Activated CD4-positive, CD25-positive, alpha-beta regulatory T cell treated with anti-CD3 and anti-CD28 coated beads, Interleukin-2, amount 50 U/mL, for 24 hours (primary cell): Measurements from ENCODE around the gene NAPSA.

Experiments
- ATAC-seq, 2 donors: fragments of 150-1000 bp; cut with Tn5 transposase; one replicate each; pipeline ENCODE4 v1.10.0; 2021; ENCODE audit warnings: mild to moderate bottlenecking in 1 of 2, moderate library complexity in 1 of 2

NAPSA gene

GRCh38 chr19:50383852-50384684, 18.6 kb upstream of the NAPSA start, which contains the start of gene POLD1:
POLD1 (plus strand) TSS chr19:50384347; CDS start chr19:50398852, 14,505 bp downstream.
- peak; percentile 85 to 87 for ATAC-seq

- ATAC-seq, result peak in 1 of 2 donors; percentile 6
These were observed 17.8 kb upstream of the NAPSA start for GRCh38 chr19:50383001-50383851.

GRCh38 chr19:50381881-50382729, 16.7 kb upstream of the NAPSA start:
- ATAC-seq, result no peak

GRCh38 chr19:50380751-50381151, 15.3 kb upstream of the NAPSA start:
- ATAC-seq, result no peak

GRCh38 chr19:50380137-50380536, 14.7 kb upstream of the NAPSA start:
- ATAC-seq, result no peak

GRCh38 chr19:50379602-50380001, 14.2 kb upstream of the NAPSA start:
- ATAC-seq, result no peak

- ATAC-seq, result no peak
These were observed 13.4 kb upstream of the NAPSA start for GRCh38 chr19:50378863-50379236.

GRCh38 chr19:50378169-50378862, 12.9 kb upstream of the NAPSA start:
- ATAC-seq, result no peak

- ATAC-seq, result no peak
These were observed 12.1 kb upstream of the NAPSA start for GRCh38 chr19:50377517-50377916.

GRCh38 chr19:50377051-50377461, 11.6 kb upstream of the NAPSA start:
- ATAC-seq, result no peak

GRCh38 chr19:50376166-50377050, 11.0 kb upstream of the NAPSA start, which contains the start of gene NR1H2:
NR1H2 (plus strand) TSS chr19:50376457; CDS start chr19:50377606, 1,149 bp downstream.
- ATAC-seq, result peak; percentile 94 to 95

- no peak for ATAC-seq
These were observed 6.6 kb upstream of the NAPSA start for GRCh38 chr19:50371914-50372475.

GRCh38 chr19:50368649-50369570, 3.5 kb upstream of the NAPSA start:
- ATAC-seq, result peak; percentile 52 to 55

GRCh38 chr19:50362656-50363424, 2.6 kb downstream of the NAPSA start:
- ATAC-seq, result peak; percentile 58 to 59

GRCh38 chr19:50362030-50362412, 3.4 kb downstream of the NAPSA start:
- ATAC-seq, result no peak

GRCh38 chr19:50361290-50362029, 4.0 kb downstream of the NAPSA start:
- no peak for ATAC-seq

- ATAC-seq, result no peak
These were observed 6.1 kb downstream of the NAPSA start for GRCh38 chr19:50359328-50359818.
